Measurements from ENCODE around the gene IMPDH2. TPM values are rescaled to one million over a fixed set of nuclear protein-coding genes. Genes with fewer than 3 reads are reported as not detected.

Gene IMPDH2
- total RNA-seq, 2 experiments from 2014 or later = 227 to 229 TPM

Small RNA genes lying within 50 kb of the gene (microRNA-seq; reads per million reads assigned to microRNA genes)
- 21,496 reads per million, percentile 96 among the genes with 10 or more reads in this experiment for gene MIR191
- 5,980 reads per million, percentile 93 among the genes with 10 or more reads in this experiment for gene MIR425

Other genes with a start within 250 kb of the IMPDH2 start
- gene PRKAR2A, start 181.5 kb downstream of the IMPDH2 start, total RNA-seq = 10 to 100 TPM; 35.9 to 40.2 TPM
- gene SLC25A20, start 130.5 kb downstream of the IMPDH2 start, total RNA-seq = 10 to 100 TPM; 29.9 to 33.1 TPM
- gene ARIH2, start 110.6 kb downstream of the IMPDH2 start, total RNA-seq = 100 to 1,000 TPM; 102 to 112 TPM
- gene P4HTM, start 39.2 kb downstream of the IMPDH2 start, total RNA-seq = 10 to 100 TPM; 35.2 to 39.6 TPM
- 100 to 1,000 TPM; 134 to 140 TPM for gene WDR6, start 22.0 kb downstream of the IMPDH2 start, total RNA-seq
- 10 to 100 TPM; 24.7 to 25.4 TPM for gene DALRD3, start 10.8 kb downstream of the IMPDH2 start, total RNA-seq
- gene NDUFAF3, start 7.3 kb downstream of the IMPDH2 start, total RNA-seq = 10 to 100 TPM; 92.1 to 93.7 TPM
- 100 to 1,000 TPM; 130 to 131 TPM for gene QRICH1, start 64.7 kb upstream of the IMPDH2 start, total RNA-seq
- gene QARS1, start 75.4 kb upstream of the IMPDH2 start, total RNA-seq = 100 to 1,000 TPM; 250 to 294 TPM
- gene USP19, start 91.4 kb upstream of the IMPDH2 start, total RNA-seq = 10 to 100 TPM; 58.0 to 60.4 TPM
- under 1 TPM in 1 of 2 experiments, not detected in 1; 0.29 TPM for gene LAMB2, start 103.7 kb upstream of the IMPDH2 start, total RNA-seq
- gene CCDC71, start 136.9 kb upstream of the IMPDH2 start, total RNA-seq = 10 to 100 TPM; 21.8 to 22.7 TPM
- gene KLHDC8B, start 142.2 kb upstream of the IMPDH2 start, total RNA-seq = 1 to 10 TPM in 1 of 2 experiments, under 1 TPM in 1; 0.81 to 1.2 TPM
- gene C3orf62, start 247.8 kb upstream of the IMPDH2 start, total RNA-seq = 10 to 100 TPM; 10.4 to 11.1 TPM